GM18870 (cell line): ENCODE measurements around the gene DCLRE1C.
"Not testable (repeated sequence)": the region's sequence is repeated elsewhere in the genome, so short reads cannot be mapped to it uniquely, and the experiment has no call there.

Experiments used
- ATAC-seq: cut with Tn5 transposase; IDR thresholded peaks from one replicate; pipeline ENCODE4 v1.9.1; 2021; ENCODE audit warnings: moderate library complexity; ENCODE audit not compliant: unreplicated experiment

DCLRE1C gene

DNA sequence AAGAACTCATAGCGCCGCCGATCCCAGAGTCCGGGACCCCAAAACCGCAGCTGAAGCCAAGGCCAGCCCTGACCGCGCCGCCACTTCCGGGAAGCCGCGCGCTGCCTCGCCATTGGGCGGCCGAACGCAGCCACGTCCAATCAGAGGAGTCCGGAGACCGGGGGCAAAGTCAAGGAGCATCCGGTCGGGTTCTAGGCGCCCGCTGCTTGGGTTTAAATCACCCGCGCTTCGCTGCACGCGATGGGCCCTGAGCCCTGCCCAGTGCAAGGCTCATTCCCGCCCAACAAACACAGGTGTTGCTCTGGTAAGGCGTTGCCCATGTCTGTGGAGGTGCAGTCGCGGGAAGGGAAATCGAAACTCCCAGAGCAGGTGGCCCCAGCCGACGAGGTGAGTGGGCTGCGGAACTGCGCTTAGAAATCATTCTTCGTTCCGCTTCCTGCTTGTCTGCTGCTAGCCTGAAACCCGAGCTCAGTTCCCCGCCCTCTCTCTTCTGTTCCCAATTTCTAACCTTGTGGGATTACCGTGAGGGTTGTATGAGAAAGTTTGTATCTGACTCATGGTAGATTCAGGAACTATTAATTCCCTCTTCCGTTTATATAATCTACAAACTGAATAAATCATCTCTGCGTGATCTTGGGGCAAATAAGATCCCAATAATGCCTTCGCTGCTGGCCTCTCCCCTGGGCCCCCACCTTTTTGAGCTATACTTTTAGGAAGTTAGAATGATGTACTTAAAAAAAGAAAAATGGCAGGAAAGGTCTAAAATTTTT is at the start of gene DCLRE1C:
DCLRE1C (minus strand) TSS at position 96 of the 770 bp plus-strand sequence; CDS start at position 10, 86 bp downstream.
- ATAC-seq = peak; percentile 62

GRCh38 chr10:14995964-14996565 is 42.2 kb upstream of the DCLRE1C start:
- no peak for ATAC-seq

- ATAC-seq = not testable (repeated sequence)
Measured at GRCh38 chr10:14993500-14994455, 39.9 kb upstream of the DCLRE1C start.

- not testable (repeated sequence) for ATAC-seq
Measured at GRCh38 chr10:14992336-14992735, 38.4 kb upstream of the DCLRE1C start.

- not testable (repeated sequence) for ATAC-seq
Measured at GRCh38 chr10:14991035-14991749, 37.3 kb upstream of the DCLRE1C start.

- not testable (repeated sequence) for ATAC-seq
Measured at GRCh38 chr10:14989552-14989951, 35.7 kb upstream of the DCLRE1C start.

- no peak for ATAC-seq
Measured at GRCh38 chr10:14982744-14983143, 28.8 kb upstream of the DCLRE1C start.

GRCh38 chr10:14975672-14976273 is 21.9 kb upstream of the DCLRE1C start:
- ATAC-seq = no peak

- ATAC-seq = not testable (repeated sequence)
Measured at GRCh38 chr10:14974153-14974998, 20.5 kb upstream of the DCLRE1C start.

GRCh38 chr10:14971867-14972448 is 18.1 kb upstream of the DCLRE1C start:
- ATAC-seq = no peak

GRCh38 chr10:14967897-14968296 is 14.0 kb upstream of the DCLRE1C start:
- no peak for ATAC-seq

- ATAC-seq = peak; percentile 63
Measured at GRCh38 chr10:14959221-14960057, 5.5 kb upstream of the DCLRE1C start, which contains the start of gene MEIG1. Gene MEIG1, plus strand, starts transcription at chr10:14959388. Its CDS starts 7,081 bp downstream, at chr10:14966469.

- no peak for ATAC-seq
Measured at GRCh38 chr10:14958872-14959220, 5.0 kb upstream of the DCLRE1C start.

DNA sequence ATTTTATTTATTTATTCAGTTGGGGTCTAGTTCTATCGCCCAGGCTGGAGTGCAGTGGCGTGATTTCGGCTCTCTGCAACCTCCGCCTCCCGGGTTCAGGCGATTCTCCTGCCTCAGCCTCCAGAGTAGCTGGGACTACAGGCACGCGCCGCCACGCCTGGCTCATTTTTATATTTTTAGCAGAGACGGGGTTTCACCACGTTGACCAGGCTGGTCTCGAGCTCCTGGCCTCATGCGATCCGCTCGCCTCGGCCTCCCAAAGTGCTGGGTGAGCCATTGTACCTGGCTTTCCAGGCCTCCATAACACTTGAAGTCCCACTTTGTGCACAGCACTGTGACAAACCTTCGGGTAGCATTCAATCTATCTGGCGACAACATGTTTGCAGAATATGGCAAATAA is 1.0 kb upstream of the DCLRE1C start:
- no peak for ATAC-seq

DNA sequence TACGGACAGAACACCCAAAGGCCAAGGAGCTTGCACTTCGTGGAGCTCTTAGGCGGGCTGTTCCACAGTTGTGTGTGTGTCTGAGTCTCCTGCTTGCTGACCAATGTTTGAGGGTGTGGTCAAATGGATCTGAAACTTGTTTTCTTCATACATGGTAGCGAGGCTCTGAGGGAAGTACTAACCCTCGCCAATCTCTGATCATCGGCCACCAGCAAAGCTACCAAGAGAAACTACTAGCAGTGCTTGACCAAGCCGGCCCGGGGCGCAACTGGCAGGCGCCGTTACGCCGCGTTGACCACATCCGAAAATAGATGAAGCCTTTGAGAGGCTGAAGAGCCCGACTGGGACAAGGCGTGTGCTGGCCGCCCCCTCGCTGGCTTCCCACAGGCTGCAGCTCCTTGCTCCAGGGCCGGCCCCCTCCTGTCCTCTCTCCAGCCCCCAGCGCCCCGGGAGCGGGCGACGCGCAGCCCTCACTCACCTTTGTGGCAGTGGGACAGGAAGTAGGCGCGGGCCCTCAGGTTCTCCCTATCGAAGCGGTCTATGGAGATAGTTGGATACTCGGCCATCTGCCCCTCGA is 384 bp downstream of the DCLRE1C start:
- ATAC-seq = peak; percentile 46

DNA sequence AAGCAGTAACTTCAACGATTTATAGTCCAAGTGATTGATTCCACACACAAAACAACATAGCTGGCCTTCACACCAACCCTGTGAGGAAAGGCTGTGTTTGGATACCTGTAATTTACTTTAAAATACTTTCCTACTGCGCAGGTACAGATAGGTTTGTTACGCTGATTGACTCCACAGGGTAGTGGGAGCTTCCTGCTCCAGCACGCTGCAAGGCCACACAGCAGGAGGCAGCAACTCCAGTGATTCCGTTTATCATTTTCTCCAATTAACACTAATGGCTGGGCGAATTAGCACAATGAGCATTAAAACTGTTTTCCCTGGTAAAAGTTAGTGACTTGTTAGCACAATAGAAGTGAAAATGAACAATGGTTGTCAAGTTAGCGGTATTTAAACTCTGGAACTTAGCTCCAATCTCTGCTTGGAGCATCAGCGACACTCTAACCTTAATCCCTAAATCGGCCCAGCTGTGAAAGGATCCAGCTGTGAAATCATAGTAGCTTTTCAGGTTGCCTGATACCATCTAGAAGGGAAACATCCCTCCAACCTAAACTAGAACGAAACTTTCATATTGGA is 959 bp downstream of the DCLRE1C start:
- no peak for ATAC-seq

DNA sequence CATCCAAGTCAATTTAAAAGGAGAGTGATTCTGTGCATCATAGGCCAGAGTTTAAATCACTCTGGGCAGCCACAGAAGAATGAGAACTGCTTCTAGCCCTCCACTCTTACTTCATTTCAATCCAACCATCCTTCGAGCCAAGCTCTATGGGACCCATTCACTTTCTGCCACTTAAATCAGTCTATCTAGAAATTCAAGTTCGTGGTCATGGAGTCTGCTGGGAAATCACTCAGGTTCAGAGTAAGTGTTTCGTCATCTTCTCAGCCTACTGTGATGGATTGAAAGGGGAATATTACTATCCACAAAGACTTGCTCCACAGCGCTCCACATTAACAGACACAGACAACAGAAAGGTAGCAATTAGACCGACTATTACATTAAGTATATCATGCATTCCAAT is 4.6 kb downstream of the DCLRE1C start:
- ATAC-seq = no peak
